ENCODE data around the gene MX2.

DNA sequence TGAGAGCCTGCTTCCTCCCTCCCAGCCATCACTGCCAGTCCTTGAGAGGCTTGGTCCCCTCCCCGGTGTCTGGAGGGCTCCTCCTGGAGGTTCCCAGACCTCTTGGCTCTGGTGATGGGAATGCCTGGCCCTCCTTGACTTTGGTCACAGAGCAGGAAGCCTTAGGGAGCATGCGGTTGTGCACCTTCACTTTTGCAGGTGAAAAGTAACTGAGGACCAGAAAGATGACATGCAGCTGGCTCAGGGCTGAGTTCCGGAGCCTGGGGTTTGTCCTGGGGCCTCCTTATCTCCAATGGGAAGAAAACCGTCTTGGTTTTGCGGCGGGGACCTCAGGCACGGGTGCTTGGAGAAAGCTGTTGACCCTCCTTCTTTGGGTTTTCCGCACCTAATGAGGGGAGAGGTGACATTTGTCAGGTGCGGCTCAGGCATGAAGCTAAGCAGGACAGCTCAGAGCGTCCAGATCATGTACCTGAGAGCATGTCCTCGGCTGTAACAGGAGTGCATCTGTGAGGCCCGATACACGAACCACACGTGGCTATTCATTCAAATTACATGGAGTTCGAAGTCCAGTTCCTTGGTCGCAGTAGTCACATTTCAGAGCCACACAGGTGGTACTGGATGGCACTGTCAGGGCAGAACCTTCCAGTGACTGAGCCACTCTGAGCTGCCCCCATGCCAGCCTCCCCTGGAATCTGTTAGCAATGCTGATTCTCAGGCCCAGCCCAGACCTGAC, 608 bp upstream of the MX2 start:
- TF ChIP-seq POLR2A (IDR thresholded peaks at IDR 0.05; ENCODE audit: low read depth, low read length) = no peak
- TF ChIP-seq, protein P1, sequence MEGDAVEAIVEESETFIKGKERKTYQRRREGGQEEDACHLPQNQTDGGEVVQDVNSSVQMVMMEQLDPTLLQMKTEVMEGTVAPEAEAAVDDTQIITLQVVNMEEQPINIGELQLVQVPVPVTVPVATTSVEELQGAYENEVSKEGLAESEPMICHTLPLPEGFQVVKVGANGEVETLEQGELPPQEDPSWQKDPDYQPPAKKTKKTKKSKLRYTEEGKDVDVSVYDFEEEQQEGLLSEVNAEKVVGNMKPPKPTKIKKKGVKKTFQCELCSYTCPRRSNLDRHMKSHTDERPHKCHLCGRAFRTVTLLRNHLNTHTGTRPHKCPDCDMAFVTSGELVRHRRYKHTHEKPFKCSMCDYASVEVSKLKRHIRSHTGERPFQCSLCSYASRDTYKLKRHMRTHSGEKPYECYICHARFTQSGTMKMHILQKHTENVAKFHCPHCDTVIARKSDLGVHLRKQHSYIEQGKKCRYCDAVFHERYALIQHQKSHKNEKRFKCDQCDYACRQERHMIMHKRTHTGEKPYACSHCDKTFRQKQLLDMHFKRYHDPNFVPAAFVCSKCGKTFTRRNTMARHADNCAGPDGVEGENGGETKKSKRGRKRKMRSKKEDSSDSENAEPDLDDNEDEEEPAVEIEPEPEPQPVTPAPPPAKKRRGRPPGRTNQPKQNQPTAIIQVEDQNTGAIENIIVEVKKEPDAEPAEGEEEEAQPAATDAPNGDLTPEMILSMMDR (IDR thresholded peaks at IDR 0.05; ENCODE audit: extremely low read depth in 1 of 2, insufficient read depth in 1 of 2, low read depth in 1 of 2, low read length in 2 of 2) = no peak

Measured in endothelial cell of umbilical vein (primary cell).